Measurements from ENCODE around the gene TMPRSS3. TPM values are rescaled to one million over a fixed set of nuclear protein-coding genes. Genes with fewer than 3 reads are reported as not detected.

TMPRSS3 gene
- total and polyA plus RNA-seq, 2 of the 13 experiments (the other 11 are each of a cell fraction or from before 2014, with no cell fraction given), result 2.8 to 16.9 TPM

DNA sequence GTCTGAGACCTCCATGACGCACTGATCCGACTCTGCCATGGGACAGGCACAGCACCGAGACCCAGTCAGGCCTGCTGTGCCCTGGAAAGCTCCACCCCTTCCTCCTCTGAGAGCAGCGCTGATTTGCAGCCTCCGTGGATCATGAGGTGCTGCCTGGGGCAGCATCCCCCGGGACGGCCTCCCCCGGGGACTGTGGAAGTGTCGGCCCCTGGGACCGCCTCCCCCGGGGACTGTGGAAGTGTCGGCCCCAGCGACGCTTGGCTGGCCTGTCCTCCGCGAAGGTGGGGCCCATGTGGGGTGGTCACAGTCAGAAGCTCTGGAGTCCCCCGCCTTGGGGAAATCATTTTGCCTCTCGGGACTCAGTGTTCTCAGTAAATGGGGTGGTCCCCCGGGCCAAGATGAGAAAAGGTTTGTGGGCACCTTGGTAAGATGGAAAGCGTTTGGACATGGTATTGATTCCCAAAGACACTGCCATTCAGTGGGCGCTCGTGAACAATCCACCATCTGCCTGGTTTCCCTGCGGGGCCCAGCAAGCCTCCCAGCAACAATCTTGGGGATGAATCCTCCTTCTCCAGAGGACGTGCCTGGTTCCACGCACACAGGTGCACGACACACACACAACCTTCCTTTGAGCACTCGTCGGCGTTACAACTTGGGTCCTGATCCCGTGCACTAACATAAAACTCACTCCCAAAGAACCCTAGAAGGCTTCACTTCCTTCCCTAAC is 48.1 kb downstream of the TMPRSS3 start (continued):
- TF ChIP-seq ZBTB49 (CRISPR knock-in tag; IDR thresholded peaks at IDR 0.05; ENCODE audit: borderline replicate concordance) (no peak), MAF1 (CRISPR knock-in tag; IDR thresholded peaks at IDR 0.05; ENCODE audit: borderline replicate concordance) (no peak)

DNA sequence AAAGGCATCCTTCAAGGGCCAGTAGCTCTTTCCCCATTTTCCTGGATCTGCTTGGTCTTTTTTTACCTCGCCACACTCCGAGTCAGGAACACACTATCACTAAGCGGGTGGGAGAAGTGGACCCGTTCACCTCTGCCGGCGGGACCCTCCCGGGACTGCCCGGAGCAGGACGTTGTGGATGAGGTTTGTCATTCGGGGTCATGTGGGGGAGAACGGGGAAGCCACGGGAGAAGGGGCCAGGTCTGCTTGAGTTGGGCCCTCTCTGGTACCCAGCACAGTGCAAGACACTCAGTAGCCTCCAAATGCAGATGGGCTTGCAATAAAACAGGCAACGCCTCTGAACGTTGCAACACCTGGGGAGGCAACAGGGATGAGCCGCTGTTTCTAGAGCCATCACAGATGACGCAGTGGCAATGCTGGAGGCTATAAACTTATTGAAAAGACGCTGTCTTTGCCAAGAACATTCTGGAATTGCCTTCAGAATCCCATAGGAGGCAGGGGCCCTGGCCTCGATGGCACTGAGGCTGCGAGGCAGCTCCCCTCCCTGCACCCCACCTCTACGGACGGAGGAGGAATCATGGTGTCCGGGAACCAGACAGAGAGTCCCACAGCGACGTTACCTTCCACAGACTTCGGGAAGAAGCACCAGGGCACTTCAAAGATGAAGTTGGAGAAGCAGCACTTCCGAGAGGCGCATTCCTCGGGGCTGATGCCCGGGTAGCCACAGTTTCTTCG is 48.8 kb downstream of the TMPRSS3 start:
- H4K20me1 ChIP-seq (ENCODE audit: insufficient read depth, low read length), result no peaks in the 10 kb centered on the region
- in situ Hi-C loops (cut with HindIII; ENCODE audit: extremely low pct_ligation_motif_present, low pct_unique_long_range_greater_than_20kb), result no loop called here
- DNase-seq (ENCODE audit: low spot score) (no peak), FAIRE-seq (no peak), ATAC-seq (no peak)
- no peak overlapping the region for H2AFZ ChIP-seq (ENCODE audit: low read length)
- no TSS peak for BruUV-seq (replicated peaks)
- H3K9ac ChIP-seq (ENCODE audit: insufficient read depth, low read depth, low read length), result no peak overlapping the region
- H3K27ac ChIP-seq (ENCODE audit: extremely low read length, insufficient read depth, low read length), result no peak overlapping the region
- no peak overlapping the region for H3K4me2 ChIP-seq (ENCODE audit: low read depth, low read length)
- CTCF ChIA-PET (ENCODE audit: low intra/inter-chr PET ratio, low total read pairs), result no interaction called here
- POLR2A ChIA-PET, result no interaction called here
- no peaks in the 10 kb centered on the region for H3K79me2 ChIP-seq (ENCODE audit: insufficient read depth, low read length)
- no peaks in the 10 kb centered on the region for H3K36me3 ChIP-seq (replicated peaks in 1 of 2; ENCODE audit: control insufficient read depth in 1 of 2, insufficient read depth in 2 of 2, low read length in 2 of 2)
- no peak overlapping the region for H3K4me3 ChIP-seq (replicated peaks in 1 of 3; ENCODE audit: insufficient read depth in 1 of 3, low read depth in 2 of 3, low read length in 3 of 3)
- TF ChIP-seq PITX1 (CRISPR knock-in tag; IDR thresholded peaks at IDR 0.05) (no peak), MTERF4 (CRISPR knock-in tag; IDR thresholded peaks at IDR 0.05) (no peak)
- peaks cover 16% of the 10 kb centered on the region for H3K4me1 ChIP-seq (ENCODE audit: insufficient read depth, low read length)
- H3K27me3 ChIP-seq (ENCODE audit: control insufficient read depth in 1 of 2, insufficient read depth in 2 of 2, low read length in 2 of 2), result peaks cover 0 to 22% of the 10 kb centered on the region in 2 experiments; a peak in 2 of 5 replicates
- 64% methylated on average over 22 of the region's 30 CpGs for WGBS (ENCODE audit: low lambda C conversion rate)
- intact Hi-C loops (cut with micrococcal nuclease; ENCODE audit: unreplicated experiment), result no loop called here
- no peaks in the 10 kb centered on the region for H3K9me3 ChIP-seq (ENCODE audit: low read length)

Measured in HepG2 (cell line).